HG03457 (cell line): ENCODE measurements around the gene POC1A.
A peak's percentile ranks its signal among the peaks of the same experiment; 100 is the strongest.

ENCODE experiments used
- ATAC-seq: cut with Tn5 transposase; IDR thresholded peaks from one replicate; pipeline ENCODE4 v1.9.1; 2021; ENCODE audit warnings: moderate number of reproducible peaks; ENCODE audit not compliant: unreplicated experiment

Gene POC1A

GRCh38 chr3:52068730-52069129 lies 85.5 kb downstream of the POC1A start:
- ATAC-seq: no peak

DNA sequence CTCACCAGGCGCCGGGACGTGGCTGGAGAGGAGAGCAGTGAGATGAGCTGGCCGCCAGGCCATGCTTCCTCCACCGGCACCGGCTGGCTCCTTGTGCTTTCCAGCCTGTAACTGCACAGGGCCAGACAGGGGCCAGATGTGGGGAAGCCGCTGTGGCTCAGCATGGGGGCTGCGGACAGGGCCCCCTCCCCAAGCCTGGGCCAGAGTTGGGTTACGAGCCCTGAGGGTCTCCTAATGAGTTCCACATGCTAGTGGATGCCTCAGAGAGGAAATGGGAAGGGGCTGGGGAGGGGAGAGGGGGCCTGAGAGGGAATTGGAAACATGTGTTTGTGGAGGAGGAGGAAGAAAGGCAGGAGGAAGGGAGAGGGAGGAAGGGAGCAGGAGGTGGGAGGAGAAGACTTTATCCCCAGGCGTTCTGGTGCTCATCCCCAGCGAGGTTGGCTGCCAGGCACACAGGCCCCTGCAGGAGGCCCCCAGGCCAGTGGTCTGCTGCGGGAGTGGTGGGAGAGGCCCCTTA lies 86.1 kb downstream of the POC1A start:
- ATAC-seq: no peak

- ATAC-seq: no peak
Observed at GRCh38 chr3:52067526-52067925, 86.7 kb downstream of the POC1A start.

DNA sequence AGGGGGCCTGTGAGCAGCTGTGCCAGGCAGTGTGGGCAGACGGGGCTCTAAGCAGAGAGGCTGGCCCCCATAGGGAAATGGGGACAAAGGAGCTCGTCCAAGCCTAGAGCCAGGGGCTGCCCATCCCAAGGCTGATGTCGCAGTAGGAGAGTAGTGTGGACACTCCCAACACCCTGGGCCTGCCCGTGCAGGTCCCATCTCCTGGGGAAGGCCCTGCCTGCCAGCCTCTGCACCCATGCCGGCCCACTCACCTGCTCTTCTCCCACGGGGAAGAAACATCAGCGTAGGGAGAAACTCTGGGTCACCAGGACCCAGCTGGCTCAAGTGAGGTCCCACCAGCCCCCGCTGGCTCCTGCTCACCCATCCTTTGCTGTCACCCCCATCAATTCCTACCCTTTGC lies 87.2 kb downstream of the POC1A start:
- no peak for ATAC-seq

- ATAC-seq: no peak
Observed at GRCh38 chr3:52065264-52065756, 88.9 kb downstream of the POC1A start.

GRCh38 chr3:52064561-52064960 lies 89.7 kb downstream of the POC1A start:
- ATAC-seq: no peak

GRCh38 chr3:52063026-52063723 lies 91.0 kb downstream of the POC1A start:
- ATAC-seq: no peak

DNA sequence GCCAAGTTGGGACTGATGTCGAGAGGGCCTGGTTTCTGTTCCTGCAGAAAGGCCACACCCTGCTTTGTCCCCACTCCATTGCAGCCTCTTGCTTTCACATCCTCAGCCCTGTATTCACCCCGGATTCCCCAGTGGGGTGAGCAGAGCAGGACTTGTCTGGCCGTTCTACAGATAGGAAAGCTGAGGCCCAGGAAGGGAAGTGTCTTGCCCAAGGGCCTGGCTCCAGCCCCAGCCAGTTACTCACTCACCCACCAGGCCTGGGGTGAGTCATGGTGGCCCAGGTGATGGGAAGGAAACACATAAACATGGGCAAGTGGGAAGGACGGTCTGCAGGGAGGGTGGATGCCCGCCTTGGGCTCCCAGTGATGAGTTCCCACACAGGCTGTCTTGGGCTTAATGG lies 91.7 kb downstream of the POC1A start:
- no peak for ATAC-seq

DNA sequence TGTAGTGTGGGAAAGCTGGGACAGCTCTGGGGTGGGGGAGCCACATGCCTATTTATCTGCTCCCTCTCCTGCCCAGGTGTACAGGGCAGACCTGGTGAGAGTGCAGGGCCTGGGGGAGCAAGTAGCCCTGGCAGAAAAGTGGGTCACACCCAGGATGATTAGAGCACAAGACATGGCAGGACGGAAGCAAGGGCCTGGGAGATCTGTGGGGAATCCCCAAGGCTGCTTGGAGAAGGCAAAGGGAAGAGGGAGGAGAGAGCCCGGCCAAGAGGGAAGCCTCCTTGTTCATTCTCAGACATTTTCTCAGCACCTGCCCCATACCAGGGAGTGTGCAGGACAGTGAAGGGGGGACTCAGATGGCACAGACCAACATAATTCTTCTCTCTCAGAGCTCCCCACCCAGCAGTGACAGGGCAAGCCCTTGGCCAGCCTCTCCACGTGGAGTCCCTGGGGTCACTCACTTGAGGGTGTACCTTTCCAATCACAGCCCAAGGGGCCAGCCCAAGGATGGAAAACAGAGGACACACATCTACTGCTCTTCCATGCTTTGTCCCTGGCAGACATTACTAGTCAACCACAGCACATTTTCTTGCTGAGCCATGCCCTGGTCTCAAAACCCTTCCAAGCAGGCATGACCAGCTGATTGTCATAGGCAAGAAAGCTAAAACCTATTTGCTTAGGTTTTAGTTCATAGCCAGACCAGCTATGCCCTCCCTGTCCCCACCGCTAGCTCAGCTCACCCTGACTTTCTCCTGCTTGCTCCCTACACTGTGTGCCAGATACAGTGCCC lies 92.9 kb downstream of the POC1A start:
- ATAC-seq: no peak

DNA sequence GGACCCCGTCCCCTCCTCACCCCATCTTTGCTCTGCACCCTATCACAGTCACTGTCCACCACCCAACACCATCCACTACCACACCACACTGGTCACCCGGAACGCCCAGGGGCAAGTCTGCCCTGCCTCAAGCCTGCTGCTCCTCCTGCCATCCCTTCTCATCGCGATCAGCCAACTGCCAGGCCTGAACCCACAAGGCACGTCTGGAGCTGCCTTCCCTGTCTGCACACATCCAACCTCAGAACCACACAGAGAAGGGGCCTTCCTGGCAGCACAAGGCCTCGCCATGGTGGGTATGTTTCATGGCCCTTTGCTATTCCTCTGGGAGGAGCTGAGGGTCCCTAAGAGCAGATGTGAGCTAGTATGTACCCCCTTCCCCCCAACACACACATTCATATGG lies 94.4 kb downstream of the POC1A start:
- no peak for ATAC-seq

DNA sequence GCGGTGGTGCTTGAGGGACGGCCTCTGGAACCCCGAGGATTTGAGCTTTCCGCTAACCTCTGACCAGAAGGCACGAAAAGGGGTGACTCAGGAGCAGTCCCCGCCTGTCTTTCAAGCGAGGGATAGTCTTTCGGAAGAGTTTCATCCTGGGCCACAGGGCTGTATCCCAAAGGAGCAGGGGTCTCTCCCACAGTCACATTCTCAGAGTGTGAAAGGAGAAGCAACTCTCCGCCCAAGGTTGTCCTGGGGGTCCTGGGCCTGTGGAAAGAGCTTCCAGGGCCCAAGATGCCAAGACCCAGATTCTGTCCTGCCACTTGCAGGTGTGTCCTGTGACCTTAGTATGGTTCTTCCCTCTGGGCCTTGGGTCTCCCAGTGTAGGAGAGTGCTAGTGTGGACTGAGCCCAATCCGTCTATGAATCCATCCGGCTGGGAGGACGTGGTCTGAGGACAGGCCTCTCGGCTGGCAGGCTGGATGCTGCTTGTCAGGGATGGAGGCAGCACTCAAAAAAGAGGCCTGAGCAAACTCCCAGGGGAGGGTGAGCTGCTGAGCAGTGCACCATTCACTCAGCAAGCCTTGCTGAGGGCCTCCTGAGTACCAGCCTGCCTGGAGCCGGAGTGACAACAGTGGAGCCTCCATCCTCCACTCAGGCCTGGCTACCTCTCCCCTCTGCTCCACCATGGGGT lies 96.3 kb downstream of the POC1A start:
- ATAC-seq: no peak

DNA sequence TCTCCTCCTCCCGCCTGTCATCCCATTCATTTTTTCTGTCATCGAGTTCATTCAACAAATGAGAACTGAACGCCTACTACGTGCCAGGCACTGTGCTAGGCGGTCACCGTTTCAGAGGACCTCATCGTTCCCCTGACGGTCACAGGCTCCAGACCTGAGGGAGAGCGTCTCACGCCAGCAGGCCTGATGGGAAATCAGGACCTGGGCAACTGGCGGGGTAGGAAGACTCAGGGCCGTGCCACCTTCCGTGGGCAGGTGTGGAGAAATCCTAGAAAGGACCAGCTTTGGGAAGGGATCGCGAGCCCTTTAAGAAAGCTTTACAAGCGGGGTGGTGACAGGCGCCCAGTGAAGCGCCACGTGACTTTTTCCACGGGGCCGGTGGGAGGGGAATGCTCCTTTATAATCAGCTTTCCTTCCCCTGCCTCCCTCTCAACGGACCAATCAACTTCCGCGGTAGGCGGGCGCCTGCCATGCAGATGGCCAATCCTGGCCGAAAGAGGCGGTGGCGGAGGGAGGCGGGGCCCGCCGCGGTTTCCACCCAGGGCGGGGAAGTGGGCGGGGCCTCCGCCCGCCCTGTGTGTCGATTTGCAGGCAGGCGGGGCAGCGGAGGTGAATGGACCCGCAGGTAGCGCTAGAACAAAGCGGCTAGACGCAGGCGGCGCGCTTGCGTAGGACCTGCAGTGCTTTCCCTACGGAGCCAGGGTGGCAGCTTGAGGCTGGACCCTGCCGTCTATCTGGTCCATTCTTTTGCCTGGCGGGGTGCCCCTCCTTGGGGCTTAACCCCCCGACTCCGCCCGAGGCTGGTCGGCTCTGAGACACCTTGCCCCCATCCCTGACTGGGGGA lies 97.0 kb downstream of the POC1A start:
- peak; percentile 66 for ATAC-seq

DNA sequence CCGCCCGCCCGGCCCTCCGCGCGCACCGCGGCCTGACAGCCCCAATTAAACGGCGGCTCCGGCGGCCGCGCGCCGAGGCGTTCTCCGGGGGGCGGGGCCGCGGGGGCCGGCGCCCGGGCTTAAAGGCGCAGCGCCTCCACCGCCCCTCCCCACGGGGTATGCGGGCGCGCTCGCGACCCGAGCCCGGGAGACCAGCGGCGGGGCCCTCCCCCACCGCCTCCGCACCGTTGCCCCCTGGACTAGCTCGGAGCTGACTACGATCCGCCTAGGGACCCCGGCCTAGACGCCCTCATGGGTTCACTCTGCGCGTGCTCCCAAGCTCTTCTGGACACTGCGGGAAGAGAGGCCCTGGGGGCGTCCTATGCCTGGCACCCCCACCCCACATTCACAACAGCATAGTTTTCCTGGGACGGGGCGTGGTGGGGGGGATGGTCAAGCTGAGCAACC lies 97.7 kb downstream of the POC1A start, which contains the start of gene DUSP7:
Gene DUSP7, minus strand, starts transcription at position 51 of the 447 bp plus-strand sequence. CDS start 205 bp downstream, outside the sequence.
- ATAC-seq: no peak

GRCh38 chr3:52055537-52056351 lies 98.5 kb downstream of the POC1A start:
- ATAC-seq: no peak

- ATAC-seq: no peak
Observed at GRCh38 chr3:52054661-52055511, 99.3 kb downstream of the POC1A start.

GRCh38 chr3:52053307-52054304 lies 100.6 kb downstream of the POC1A start:
- ATAC-seq: no peak

- ATAC-seq: no peak
Observed at GRCh38 chr3:52052831-52053306, 101.4 kb downstream of the POC1A start.
